Measurements from ENCODE around the gene IFFO2. TPM values are rescaled to one million over a fixed set of nuclear protein-coding genes. Genes with fewer than 3 reads are reported as not detected.
"Not testable (repeated sequence)": the region's sequence is repeated elsewhere in the genome, so short reads cannot be mapped to it uniquely, and the experiment has no call there.

IFFO2 gene
- total RNA-seq, 1 donor from 2014 or later = 34.4 TPM

GRCh38 chr1:18901147-18901951, 55.1 kb downstream of the IFFO2 start:
- DNase-seq (ENCODE audit: extremely low read depth, low read depth, low spot score) = no peak

DNA sequence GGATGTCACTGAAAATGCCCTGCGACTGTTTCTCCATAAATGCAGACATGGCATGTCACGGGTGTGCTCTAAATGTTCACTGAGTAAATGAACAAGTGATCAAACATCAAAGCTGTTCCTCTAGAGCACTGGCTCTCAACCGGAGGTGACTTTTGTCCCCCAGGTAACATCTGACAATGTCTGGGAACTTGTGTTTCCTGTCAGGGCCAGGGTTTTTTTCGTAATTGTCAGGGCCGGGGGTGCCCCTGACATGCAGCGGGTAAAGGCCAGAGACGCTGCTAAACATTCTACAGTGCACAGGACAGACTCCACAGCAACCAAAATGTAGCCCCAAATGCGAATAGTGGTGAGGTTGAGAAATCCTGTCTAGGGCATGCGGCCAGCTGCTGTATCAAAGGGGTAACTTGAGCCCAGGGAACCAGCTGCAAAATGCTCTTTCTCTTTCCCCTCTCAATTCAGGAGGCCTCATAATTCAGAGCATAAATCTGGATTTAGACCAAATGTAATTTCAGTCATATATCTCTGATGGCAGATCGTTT, 56.1 kb downstream of the IFFO2 start:
- DNase-seq (ENCODE audit: extremely low read depth, low read depth, low spot score) = no peak

GRCh38 chr1:18899363-18900049, 57.0 kb downstream of the IFFO2 start:
- DNase-seq (ENCODE audit: extremely low read depth, low read depth, low spot score) = no peak

DNA sequence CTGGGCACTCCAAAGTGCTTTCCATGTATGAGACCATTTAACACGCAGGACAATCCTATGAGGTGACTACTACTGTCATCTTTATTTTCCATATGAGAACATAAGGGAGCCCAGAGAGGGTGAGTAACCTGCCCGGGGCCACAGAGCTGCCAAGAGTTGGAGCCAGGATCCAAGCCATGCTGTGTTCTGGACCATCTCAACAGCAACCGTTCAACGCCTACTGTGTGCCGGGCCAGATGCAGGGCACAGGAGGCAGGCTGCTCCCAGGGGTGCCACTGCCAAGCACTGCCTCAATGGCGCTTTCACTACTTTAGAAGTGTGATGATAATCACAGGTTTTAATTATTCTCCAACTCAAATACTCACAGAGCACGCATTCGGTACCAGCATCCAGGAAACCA, 57.9 kb downstream of the IFFO2 start:
- no peak for DNase-seq (ENCODE audit: extremely low read depth, low read depth, low spot score)

DNA sequence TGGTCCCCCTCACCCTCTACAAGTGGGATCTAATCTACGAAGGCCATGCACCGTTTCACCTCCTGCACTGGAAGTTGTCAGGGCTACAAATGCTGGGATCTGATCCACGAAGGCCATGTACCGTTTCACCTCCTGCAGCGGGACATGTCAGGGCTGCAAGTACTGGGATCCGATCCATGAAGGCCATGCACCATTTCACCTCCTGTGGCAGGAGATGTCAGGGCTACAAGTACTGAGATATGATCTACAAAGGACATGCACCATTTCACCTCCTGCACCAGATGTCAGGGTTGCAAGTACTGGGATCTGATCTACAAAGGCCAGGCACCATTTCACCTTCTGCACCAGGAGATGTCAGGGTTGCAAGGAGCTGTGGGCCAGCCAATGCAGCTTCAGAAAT, 61.2 kb downstream of the IFFO2 start:
- DNase-seq (ENCODE audit: extremely low read depth, low read depth, low spot score) = no peak

DNA sequence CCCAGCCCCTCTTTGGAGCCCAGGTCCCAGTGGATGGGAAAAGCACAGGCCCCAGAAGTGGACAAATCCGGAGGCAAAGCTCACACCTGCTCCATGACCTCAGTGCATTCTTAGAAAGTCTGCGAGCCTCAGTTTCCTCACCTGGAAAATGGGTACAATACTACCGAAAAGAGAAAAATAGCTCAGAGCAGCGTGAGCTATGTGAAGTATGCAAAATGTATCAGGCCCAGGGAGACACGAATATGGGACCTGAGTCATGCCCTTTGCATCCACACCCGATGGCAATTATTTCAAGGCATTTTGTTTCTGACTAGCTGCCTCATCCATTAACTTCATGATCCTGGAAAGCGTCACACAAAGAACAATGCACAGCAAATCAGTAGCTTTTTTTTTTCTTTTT, 63.4 kb downstream of the IFFO2 start:
- DNase-seq (ENCODE audit: extremely low read depth, low read depth, low spot score) = no peak

DNA sequence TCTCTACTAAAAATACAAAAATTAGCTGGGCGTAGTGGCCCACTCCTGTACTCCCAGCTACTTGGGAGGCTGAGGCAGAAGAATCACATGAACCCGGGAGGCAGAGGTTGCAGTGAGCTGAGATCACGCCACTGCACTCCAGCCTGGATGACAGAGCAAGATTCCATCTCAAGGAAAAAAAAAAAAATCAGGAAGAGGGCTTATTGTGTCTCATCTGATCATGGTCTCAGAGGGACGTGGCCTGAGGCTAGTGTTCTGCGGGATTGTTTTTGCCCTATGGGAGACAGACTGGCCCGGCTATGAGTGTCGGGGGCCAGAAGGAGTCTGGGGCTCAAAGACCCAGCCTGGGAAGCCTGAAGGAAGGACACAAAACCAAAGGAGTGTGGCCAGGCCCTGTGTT, 64.6 kb downstream of the IFFO2 start:
- not testable (repeated sequence) for DNase-seq (ENCODE audit: extremely low read depth, low read depth, low spot score)

- no peak for DNase-seq (ENCODE audit: extremely low read depth, low read depth, low spot score)
Observed at GRCh38 chr1:18891426-18891780, 65.1 kb downstream of the IFFO2 start.

GRCh38 chr1:18890706-18891425, 65.6 kb downstream of the IFFO2 start:
- DNase-seq (ENCODE audit: extremely low read depth, low read depth, low spot score) = no peak

GRCh38 chr1:18886003-18886335, 70.5 kb downstream of the IFFO2 start:
- no peak for DNase-seq (ENCODE audit: extremely low read depth, low read depth, low spot score)

- DNase-seq (ENCODE audit: extremely low read depth, low read depth, low spot score) = no peak
Observed at GRCh38 chr1:18885311-18886002, 71.0 kb downstream of the IFFO2 start.

GRCh38 chr1:18884727-18885126, 71.7 kb downstream of the IFFO2 start:
- DNase-seq (ENCODE audit: extremely low read depth, low read depth, low spot score) = no peak

DNA sequence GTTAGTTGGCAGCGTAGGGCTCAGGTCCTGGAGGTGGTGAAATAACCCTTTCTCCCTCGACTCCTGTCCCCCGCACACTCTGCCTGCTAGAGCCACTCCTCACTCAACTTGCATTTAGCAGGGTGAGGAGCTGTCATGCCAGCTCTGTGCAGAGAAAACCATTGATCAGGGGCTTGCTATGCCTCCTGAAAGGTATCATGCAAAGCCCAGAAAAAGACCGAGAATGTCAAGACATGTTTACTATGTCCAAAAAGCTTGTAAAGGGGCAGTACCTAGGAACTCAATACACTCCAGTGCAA, 72.1 kb downstream of the IFFO2 start:
- DNase-seq (ENCODE audit: extremely low read depth, low read depth, low spot score) = no peak

- no peak for DNase-seq (ENCODE audit: extremely low read depth, low read depth, low spot score)
Observed at GRCh38 chr1:18883636-18884418, 72.6 kb downstream of the IFFO2 start.

DNA sequence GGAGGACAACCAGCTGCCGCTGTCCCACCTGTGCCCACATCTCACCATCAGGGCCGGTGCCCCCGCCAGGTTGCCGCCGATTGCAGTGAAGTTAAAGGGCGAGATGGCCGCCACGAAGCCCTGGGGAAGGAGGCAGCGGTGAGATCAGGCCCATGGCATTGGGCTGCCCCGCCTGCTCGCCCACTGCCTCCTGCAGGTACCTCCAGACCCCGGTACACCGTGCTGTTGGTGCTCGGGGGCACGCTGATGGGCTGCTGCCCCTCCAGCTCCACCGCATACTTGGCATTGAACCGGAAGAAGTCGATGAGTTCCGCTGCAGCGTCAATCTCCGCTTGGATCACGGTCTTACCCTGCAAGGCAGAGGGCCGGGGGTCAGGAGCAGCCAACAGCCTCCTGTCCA, 73.4 kb downstream of the IFFO2 start:
- no peak for DNase-seq (ENCODE audit: extremely low read depth, low read depth, low spot score)

DNA sequence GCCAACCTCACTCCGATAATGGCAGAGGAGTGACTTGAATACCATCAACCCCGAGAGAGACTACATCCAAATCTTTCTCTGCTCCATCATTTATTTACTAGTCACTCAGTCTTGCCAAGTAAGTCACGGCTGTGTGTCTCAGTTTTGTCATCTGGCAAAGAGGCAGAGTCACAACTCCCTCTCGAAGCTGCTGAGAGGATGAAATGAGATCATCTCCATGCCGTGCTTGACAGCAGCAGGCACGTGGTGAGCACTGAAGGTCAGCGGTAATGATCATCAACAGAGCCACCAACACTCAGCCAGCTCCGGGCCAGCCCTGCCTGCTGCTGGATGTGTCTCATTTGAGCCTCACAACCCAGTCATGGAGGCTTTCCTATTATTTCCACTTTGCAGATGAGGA, 74.0 kb downstream of the IFFO2 start:
- DNase-seq (ENCODE audit: extremely low read depth, low read depth, low spot score) = no peak

GRCh38 chr1:18881642-18882431, 74.6 kb downstream of the IFFO2 start:
- no peak for DNase-seq (ENCODE audit: extremely low read depth, low read depth, low spot score)

GRCh38 chr1:18881164-18881563, 75.3 kb downstream of the IFFO2 start:
- DNase-seq (ENCODE audit: extremely low read depth, low read depth, low spot score) = no peak

DNA sequence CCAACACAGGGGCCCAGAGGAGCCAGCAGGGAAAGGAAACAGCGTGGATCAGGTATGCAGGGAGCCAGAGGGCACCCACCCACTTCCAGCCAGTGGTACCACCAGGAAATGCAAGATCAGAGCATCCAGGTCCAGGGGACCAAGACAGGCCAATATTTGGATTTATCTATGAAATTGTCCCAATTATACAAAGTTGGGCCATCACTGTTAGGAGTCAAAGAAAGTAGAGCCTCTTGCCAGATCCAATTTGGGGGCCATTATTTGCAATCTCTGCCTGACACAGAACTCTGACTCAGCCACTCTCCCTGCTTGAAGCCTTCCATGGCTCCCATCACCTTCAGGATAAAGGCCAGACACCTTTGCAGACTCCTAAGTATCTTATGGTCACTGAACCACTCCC, 75.9 kb downstream of the IFFO2 start:
- DNase-seq (ENCODE audit: extremely low read depth, low read depth, low spot score) = no peak

Measured in glomerular endothelial cell (primary cell).